CD4-positive, alpha-beta T cell treated with Interleukin-1 beta for 1 hour (primary cell): Measurements from ENCODE around the gene RAD51B.

ENCODE experiments used
- DNase-seq, 2 donors: peaks; one replicate each; pipeline ENCODE4 v3.0.0-alpha.2; 2020 to 2022

Gene RAD51B

DNA sequence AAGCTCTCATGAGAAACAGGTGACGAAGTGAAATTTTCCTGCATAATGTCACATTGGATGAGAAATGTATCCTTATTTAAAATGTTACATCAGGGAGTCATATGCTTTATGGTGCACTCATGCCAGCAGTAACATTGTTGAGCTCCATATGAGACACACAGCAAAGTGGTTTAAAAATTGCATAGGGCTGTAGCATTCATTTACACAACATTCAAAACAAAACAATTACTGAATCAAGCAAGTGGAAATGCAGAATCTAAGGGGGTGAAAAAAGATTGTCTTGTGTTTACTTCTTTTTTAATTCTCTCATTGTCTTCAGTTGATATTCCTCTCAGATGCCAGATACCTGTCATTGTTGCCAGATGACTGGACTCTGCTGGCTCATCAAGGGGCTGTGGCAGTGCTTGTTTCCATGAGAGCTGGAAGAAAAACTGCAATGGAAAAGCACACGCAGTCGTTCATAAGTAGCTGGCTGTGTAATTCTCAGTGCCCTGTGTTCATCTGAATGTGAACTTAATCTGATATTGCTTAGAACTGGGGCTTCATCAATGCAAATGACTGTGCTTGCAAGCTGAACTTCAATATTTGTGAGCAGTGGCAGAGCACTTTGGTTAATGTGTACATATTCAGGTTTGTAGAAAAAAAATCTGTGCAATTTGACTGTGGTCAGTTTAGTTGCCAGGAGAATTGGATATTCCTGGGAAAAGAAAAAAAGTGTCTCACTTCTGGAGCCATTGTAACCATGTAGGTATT is 305.6 kb downstream of the RAD51B start:
- no peak for DNase-seq

DNA sequence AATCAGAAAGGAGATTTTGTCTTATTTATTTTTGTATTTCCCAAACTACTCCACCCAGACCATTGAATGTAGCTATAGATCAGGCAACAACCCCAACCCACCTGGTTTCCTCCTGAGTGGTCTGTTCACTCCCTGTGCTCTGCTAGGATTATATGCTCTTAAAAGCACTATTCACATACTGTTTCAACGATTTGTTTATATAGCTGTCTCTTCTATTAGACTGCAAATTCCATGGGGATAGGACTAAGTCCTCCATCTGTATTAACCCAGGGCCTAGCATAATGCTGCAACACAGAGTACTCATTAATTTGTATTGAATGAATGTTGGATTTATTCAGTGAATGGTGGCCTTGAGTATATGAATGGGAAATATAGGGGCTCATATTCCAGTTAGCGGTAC is 307.6 kb downstream of the RAD51B start:
- no peak for DNase-seq

DNA sequence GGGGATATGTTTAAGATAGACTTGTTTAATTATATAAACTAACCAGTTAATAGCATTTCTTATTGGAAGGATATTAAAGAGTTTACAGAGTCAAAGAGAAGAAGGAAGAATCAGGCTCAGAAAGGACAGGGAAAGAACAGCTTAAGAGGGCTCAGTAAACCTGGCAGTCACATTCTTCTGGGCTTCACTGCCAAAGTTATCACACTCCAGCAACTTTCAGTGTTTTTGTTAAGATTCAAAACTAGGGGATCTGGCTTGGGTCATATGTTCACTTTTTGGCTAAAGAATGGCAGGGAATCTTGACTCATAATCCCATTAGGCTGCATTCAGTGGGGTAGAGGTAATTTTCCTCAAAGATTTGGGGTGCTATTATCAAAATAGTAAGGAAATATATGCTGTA is 312.3 kb downstream of the RAD51B start:
- DNase-seq = no peak

DNA sequence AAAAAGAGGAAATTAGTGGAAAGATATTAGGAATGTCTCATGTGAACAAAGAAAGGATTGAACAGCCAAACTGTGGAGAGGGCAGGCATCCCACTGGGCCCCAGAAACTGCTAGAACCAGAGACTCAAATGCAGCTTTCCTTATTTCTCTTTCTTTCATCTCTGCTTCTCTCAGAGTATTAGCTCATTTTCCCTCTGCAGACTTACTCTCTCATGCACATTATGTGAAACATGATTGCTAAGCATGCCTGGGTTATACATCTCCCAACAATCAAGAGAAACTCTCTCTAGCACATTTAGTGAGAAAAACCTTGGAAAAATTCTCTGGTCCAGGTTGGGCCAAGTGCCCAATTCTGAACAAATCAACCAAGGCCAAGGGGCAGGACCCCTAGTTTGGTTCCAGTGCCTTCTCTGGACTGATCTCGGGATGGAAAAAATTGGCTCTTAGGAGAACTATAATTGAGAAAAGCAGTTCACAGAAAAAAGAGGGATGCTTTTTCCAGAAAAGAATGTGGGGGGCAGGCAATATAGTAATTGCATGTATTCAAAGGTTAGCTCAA is 313.1 kb downstream of the RAD51B start:
- DNase-seq = no peak

DNA sequence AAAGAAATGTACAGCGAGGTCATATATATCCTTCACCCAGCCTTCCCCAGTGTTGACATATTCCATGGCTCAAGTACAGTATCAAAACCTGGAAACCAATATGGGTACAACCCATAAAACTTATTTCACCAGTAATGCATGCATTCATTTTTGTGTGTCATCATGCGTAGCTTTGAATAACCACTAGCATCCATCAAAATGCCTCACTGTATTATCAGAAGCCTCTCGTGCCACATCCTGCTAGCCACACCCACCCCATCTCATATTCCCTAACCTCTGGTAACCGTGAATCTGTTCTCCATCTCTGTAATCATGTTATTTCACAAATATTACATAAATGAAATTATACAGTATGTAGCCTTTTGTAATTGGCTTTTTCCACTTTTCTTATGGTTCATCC is 314.3 kb downstream of the RAD51B start:
- no peak for DNase-seq

DNA sequence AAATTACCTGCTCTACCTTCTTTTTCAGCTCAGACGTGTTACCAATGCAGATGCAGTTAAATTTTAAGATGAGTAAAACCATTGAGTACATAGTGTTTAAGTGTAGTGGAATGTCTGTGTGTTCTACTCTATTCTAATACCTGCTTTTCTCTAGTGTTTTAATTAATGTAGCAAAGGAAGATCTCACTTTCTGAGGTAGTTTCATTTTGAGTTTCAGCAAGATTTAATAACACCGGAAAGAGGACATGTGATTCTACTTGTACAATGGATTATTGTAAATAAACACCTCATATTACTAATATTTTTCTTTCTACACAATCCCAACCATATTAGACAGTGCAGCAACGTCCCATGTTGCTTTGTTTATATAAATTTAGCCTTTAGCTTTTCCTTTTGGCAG is 315.4 kb downstream of the RAD51B start:
- DNase-seq = no peak

DNA sequence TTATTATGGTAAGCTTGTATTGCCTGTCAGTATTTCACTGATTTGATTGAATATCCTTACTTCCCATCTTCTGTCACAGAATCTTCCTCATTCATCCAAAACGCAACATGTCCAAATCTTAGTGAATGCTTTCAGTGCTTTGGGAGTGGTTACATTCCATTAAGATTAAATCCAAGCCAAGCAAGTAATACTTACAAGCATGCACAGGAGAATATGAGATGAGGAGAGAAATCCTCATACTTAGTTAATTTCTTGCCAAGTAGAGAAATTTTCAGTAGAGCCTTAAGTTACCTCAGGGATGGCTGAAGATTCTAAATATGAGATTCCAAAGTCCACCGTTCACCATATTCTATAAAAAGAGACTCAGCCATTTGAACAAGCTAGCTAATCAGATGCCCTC is 316.0 kb downstream of the RAD51B start:
- no peak for DNase-seq

DNA sequence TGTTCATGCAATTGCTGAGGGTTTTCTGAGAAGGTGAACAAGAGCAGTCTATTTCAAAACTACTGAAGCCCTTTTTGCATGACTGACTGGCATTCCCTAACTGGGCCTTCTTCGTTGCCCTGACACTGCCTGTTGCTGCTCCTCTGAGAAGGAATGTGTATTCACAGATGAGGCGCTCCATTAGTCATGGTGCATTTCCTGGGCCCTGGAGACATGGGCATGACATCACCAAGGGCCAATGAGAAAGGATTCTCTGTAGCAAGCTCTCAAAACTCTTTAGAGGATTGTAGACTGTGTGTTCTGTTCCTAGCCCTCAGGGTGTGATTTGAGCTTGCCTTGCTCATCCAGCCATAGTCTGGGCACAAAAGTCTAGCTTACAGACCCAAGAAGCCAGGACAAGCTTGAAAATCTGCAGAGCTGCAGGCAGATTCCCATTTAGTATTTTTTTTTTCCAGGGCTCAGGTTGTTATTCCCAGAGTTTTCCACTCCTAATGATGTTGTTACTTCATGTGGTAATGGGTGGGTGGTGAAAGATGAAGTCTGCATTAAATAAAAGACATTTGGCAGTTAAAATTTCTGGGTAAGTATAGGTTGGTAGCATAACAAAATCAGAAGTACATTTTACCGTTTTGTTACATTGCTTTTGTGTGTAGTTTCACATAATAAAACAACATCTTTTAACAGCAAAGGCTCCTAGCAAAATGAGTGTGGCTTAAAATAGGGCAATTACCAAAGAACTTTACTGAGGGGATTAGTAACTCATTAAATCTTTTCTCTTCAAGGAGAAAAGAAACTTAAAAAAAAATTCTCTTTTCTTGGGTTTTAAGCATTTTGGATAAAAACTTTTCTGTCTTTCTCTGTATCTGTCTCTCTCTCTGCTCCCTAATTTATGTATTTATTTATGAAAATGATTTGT is 318.4 kb downstream of the RAD51B start:
- DNase-seq = no peak

DNA sequence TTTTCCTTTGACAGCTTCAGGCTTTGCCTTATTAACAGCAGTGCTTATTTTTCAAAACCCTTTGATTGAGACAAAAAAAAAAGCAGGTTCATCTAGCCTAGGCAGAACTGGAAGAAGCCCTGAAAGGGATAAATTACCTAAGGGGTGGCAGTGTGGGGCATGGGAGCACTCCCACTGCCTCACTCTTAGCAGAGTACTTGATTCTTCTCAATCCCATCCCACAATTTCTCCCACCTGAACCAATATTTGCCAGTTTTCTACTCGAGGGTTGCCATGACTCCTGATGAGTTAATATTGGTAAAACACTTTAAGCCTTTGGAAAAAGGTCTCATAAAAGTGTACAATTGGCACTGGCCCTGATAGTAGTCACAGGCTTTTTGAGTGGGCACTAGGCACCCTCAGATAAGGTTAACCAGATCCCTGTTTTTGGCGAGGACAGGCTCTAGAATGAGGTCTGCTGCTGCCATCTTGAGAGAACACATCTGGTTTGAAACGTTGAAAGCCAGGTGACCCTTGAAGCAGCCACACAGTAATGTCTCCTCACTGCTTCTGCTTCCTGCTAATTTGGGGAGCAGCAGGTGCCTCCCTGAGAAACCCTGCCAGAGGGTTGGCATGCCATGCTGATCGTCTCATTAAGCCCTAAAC is 320.0 kb downstream of the RAD51B start:
- DNase-seq = no peak

DNA sequence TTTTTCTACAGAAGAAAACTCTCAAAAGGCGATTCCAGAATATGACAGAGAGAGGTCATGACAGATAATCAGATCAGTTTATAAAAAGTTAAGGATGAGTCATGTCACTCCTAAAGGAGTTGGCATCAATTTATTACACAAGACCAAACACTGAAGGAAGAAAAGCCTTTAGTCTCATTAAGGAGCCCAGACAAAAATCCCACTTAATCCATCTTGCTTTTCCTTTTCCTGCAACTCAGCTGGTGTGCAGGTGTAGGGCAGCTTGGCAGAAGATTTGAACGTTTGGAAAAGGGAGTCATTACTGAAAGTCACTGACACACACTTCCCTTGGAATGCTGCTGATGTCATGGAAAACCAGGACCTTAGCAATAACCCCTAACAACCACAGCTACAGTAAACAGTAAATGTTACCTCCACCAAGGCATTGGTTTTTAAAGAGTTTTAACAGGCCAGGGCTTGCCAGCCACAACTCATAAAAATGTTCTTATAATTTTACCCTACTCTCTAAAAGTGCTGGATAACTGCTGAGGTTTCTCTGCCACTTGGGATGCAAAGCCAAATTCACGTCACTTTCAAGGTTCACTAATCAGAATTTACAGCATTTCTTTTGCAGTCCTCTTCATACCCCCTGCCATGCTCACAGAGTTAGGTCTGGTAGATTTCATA is 320.6 kb downstream of the RAD51B start:
- DNase-seq = no peak

DNA sequence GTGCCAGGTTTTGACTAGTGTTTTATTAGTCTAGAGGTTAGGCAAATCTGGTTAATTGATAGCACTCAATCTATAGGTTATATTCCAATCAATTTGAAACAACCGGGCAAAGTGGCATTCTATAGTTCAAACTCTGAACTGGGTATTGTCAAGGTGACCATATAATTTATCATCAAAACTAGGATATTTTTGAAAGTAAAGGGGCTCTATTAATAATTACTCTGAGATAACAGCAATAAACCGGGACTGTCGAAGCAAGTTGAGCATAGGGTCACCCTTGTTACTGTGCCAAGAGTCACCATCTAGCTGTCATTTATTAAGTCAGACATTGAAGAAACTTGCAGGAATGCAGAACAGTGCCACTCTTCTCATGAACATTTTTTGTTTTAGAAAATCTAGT is 321.2 kb downstream of the RAD51B start:
- DNase-seq = no peak

DNA sequence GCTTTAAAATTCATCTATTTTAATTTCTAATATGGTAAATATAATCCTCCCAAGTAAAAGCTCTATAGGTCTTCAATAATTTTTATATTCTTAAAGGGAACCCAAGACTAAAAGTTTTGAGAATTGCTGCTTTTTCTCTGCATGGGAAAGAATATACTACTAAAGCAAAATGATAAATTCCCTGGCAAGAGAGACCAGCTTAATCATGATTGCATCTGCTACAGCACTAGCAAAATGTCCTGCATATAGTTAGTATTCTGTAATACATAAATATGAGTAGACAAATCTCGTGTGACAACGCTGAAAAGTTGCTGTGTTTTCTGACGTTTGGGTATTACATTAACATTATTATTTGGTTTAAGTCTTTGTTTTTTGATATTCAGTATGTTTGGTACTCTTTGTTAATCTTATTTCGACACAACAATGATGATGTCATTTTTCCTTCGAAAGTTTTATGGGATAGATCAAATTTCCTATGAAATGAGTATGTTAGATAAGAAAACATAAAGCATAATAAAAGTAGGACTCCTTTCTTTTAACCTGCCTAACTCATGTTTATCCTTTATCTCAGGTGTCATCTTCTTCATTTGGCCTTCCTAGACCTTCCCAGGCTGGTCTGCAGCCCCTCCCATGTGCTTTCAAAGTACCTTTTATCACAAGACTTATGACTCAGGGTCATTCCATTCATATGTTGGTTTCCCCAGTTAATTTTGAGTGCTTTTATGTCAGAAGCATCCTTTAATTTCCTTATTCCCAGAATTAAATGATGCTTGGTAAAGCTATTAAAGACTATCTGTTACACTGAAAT is 321.9 kb downstream of the RAD51B start:
- DNase-seq = no peak

DNA sequence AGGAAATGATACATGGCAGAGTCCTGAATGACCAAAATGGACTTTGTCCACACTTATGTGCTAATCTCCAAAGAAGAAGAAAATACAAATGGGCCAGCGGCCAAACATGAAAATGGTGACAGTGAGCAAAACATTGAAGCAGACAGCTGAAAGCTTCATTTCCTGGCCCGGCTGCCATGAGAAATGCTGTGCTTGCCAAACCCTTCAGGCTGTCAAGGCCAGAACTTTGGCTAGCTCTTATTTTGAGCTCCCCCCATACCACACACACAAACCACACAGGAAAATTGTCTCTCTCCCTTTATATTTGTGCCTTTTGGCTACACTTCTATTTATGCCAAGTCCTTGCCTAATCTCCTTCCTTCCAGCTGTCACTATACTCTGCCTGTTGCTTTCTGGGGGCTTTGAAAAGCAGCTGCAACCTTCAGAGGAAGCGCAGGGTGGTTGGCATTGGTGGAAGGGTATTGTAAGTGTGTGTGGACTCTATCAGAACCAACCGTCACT is 323.8 kb downstream of the RAD51B start:
- DNase-seq = no peak

DNA sequence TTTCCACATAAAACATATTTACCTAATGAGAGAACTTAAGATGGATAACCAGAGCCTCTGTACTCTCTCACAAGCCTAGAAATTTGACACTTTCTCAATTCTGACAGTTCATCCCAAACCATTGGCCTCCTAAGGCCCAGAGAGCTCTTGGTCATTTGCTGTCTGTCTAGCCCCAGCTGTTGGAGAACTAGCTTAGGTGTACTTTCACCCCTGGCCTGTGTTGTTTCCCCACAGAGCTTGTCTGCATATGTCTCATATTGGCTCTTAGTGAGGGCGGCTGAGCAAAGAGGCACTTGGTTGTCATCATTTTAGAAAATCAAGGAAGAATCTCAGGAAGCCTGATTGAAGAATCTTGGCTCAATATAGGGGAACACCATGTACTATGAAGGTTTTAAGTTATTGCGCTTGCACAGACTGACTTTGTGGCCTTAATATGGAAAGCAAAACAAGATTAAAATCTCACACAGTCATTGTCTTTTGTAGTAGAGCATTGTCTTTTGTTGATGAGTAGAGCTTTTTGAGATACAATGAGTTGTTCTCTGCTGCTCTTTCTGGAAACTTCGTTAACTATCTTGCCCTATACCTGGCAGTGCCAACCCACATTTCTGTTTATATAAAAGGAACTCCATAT is 324.6 kb downstream of the RAD51B start:
- DNase-seq = no peak

DNA sequence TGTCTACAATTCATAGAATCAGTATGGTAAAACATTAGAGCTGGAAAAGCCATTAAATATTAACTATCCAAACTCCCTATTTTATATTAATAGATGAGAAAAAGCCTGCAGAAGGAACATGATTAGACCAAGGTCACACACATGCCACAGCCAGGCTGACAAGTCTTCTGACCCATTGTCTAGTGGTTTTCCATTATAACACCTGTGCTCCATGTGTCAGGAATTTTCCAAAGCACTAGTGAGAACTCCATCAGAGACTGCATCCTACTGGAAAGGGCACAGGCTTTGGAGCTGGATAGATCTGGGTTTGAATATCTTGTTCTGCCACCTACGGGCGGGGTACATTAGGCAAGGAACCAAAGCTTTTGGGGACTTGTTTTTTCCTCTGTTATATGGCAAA is 325.5 kb downstream of the RAD51B start:
- DNase-seq = no peak

DNA sequence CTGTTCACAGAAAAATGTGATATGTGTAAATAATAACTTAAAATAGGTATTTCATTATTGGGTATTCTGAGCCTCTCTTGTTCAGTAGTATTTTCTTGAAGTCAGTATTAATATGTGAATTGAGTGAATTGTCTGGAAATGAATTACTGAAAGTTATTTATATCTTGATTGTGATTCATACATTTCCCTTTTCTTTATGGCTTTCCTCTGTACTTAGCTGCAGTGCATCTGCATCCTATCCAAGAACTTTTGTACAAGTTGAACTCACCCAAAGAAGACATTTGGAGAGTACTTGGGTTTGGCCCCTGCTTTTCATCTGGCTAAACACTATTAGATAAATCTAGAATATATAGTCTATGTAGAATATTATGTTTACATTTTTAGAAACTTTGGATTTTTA is 326.0 kb downstream of the RAD51B start:
- DNase-seq = no peak

DNA sequence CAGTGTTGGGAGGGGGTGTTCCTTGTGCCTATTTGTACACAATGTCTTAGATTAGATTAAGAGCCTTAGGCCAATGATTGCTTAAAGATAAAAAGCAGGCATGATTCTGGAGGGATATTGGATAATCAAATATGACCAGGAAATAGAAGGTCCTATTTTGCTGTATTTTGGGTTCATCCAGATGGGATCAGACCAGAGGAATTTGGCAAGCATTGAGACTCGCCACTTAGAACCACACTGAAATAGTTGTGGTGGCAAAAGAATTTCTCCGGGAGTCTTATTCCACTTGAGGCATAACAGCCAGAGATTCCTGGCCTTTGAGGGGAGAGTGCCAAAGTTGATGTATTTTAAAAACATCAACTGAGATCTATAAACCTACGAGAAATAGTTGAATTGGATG is 327.2 kb downstream of the RAD51B start:
- DNase-seq = no peak

DNA sequence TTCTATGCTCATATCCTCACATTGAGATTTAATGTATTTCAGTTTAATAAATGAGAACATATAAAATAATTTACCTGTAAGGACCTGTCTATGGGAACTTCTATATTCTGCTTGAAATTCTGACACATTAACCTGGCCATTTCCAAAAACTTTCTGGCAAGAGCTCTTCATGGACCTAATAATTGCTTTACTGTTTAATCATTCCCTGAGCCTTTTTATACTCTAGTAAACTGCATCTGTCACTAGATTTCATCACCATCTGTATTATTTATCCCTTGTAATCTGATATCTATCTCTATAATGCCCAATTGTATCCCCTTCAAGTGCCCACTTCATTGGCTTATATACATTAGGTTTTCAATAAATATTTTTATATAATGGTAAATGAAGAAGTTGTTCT is 327.7 kb downstream of the RAD51B start:
- no peak for DNase-seq

DNA sequence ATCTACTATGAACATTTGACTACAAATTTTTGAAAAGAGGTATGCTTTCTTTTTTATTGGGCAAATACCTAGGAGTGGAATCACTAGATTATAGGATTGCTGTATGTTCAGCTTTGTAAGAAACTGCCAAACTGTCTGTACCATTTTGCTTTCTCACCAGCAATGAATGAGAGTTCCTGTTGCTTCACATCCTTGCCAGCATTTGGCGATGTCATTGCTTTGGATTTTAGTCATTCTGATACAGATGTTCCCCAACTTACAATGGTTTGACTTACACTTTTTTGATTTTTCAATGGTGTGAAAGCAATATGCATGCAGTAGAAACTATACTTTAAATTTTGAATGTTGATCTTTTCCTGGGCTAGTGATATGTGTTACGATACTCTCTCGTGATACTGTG is 328.7 kb downstream of the RAD51B start:
- DNase-seq = no peak

DNA sequence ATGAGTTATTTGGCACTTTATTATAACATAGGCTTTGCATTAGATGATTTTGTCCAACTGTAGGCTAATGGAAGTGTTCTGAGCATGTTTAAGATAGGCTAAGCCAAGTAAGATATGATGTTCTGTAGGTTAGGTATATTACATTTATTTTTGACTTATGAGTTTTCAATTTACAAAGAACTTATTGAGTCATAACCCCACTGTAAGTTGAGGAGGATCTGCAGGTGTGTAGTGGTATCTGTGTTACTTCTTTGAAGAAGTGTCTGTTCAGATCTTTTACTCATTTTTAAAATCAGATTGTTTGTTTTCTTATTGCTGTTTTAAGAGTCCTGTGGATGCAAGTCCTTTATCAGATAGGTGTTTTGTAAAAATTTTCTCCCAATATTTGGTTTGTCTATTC is 329.2 kb downstream of the RAD51B start:
- DNase-seq = no peak

DNA sequence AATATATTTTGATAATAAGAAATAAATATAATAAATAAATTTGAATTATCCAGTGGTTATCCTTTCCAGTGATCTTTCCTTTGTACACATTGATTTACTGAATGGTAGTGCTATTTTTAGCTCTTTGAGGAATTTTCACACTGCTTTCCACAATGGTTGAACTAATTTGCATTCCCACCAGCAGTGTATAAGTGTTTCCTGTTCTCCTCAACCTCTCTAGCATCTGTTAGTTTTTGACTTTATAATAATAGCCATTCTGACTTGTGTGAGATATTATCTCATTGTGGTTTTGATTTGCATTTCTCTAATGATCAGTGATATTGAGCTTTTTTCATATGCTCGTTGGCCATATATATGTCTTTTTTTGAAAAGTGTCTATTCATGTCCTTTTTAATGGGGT is 333.7 kb downstream of the RAD51B start:
- no peak for DNase-seq
